Measurements from ENCODE around the gene ADGB.
"Not testable (repeated sequence)": the region's sequence is repeated elsewhere in the genome, so short reads cannot be mapped to it uniquely, and the experiment has no call there.

The ADGB gene

GRCh38 chr6:146795479-146796133, 196.8 kb downstream of the ADGB start:
- no peak overlapping the region for H3K18ac ChIP-seq (ENCODE audit: low read length)

GRCh38 chr6:146803167-146803566, 204.4 kb downstream of the ADGB start:
- not testable (repeated sequence) for H2AFZ ChIP-seq (ENCODE audit: insufficient read depth, low read length, poor library complexity); H4K91ac ChIP-seq (ENCODE audit: low read depth, low read length); H3K18ac ChIP-seq (ENCODE audit: low read length); DNase-seq; H3K36me3 ChIP-seq (ENCODE audit: control insufficient read depth in 1 of 2, insufficient read depth in 2 of 2, low read length in 2 of 2); H4K12ac ChIP-seq (ENCODE audit: low read depth, low read length); H2BK12ac ChIP-seq (ENCODE audit: low read length); H2AK5ac ChIP-seq (ENCODE audit: low read length); H3K79me2 ChIP-seq (ENCODE audit: control insufficient read depth, insufficient read depth, low read length, poor library complexity); H4K8ac ChIP-seq (ENCODE audit: low read depth, low read length); H3K27me3 ChIP-seq (ENCODE audit: insufficient read depth, low read length); H3K23ac ChIP-seq (ENCODE audit: low read length); H3K4ac ChIP-seq (ENCODE audit: low read depth, low read length); H3K9me3 ChIP-seq (ENCODE audit: insufficient read depth, low read depth, low read length); H2BK5ac ChIP-seq (ENCODE audit: low read depth, low read length, poor library complexity); H3K79me1 ChIP-seq (ENCODE audit: low read length); H3K4me1 ChIP-seq (ENCODE audit: control insufficient read depth in 1 of 2, insufficient read depth in 2 of 2, low read length in 2 of 2); H3K4me2 ChIP-seq (ENCODE audit: low read length); H2BK120ac ChIP-seq (ENCODE audit: insufficient read depth, low read length, poor library complexity); H3K4me3 ChIP-seq (ENCODE audit: low read depth, low read length); H3K9ac ChIP-seq (ENCODE audit: low read length); H3K14ac ChIP-seq (ENCODE audit: low read length); H3K27ac ChIP-seq (ENCODE audit: low read depth, low read length)
- no CpG with 5 or more reads among the region's 3 CpGs for WGBS (ENCODE audit: extremely low coverage, insufficient coverage, insufficient read length)

More at GRCh38 chr6:146795479-146796133, 196.8 kb downstream of the ADGB start:
- Histone ChIP-seq H3K4me3 (ENCODE audit: low read depth, low read length) (no peak overlapping the region), H3K14ac (ENCODE audit: low read length) (no peak overlapping the region), H3K4me2 (ENCODE audit: low read length) (no peak overlapping the region), H2BK5ac (ENCODE audit: low read depth, low read length, poor library complexity) (no peak overlapping the region), H2BK12ac (ENCODE audit: low read length) (no peak overlapping the region), H3K79me2 (ENCODE audit: control insufficient read depth, insufficient read depth, low read length, poor library complexity) (no peaks in the 10 kb centered on the region), H3K79me1 (ENCODE audit: low read length) (no peaks in the 10 kb centered on the region), H3K27ac (ENCODE audit: low read depth, low read length) (no peak overlapping the region), H2BK120ac (ENCODE audit: insufficient read depth, low read length, poor library complexity) (no peak overlapping the region), H4K91ac (ENCODE audit: low read depth, low read length) (no peak overlapping the region), H2AFZ (ENCODE audit: insufficient read depth, low read length, poor library complexity) (no peak overlapping the region), H2AK5ac (ENCODE audit: low read length) (no peak overlapping the region), H3K4me1 (ENCODE audit: control insufficient read depth in 1 of 2, insufficient read depth in 2 of 2, low read length in 2 of 2) (no peaks in the 10 kb centered on the region), H4K12ac (ENCODE audit: low read depth, low read length) (no peak overlapping the region), H3K4ac (ENCODE audit: low read depth, low read length) (no peak overlapping the region), H3K9me3 (ENCODE audit: insufficient read depth, low read depth, low read length) (peaks cover 5% of the 10 kb centered on the region), H3K27me3 (ENCODE audit: insufficient read depth, low read length) (no peaks in the 10 kb centered on the region), H3K23ac (ENCODE audit: low read length) (no peak overlapping the region), H4K8ac (ENCODE audit: low read depth, low read length) (no peak overlapping the region), H3K36me3 (ENCODE audit: control insufficient read depth in 1 of 2, insufficient read depth in 2 of 2, low read length in 2 of 2) (peaks cover 0 to 3% of the 10 kb centered on the region in 2 experiments), H3K9ac (ENCODE audit: low read length) (no peak overlapping the region)
- no CpG with 5 or more reads among the region's 1 CpG for WGBS (ENCODE audit: extremely low coverage, insufficient coverage, insufficient read length)
- DNase-seq = peak in 1 of 2 donors; percentile 34

GRCh38 chr6:146803601-146804000, 204.8 kb downstream of the ADGB start:
- Histone ChIP-seq H3K4ac (ENCODE audit: low read depth, low read length) (no peak overlapping the region), H2BK120ac (ENCODE audit: insufficient read depth, low read length, poor library complexity) (no peak overlapping the region), H3K79me1 (ENCODE audit: low read length) (peaks cover 9% of the 10 kb centered on the region), H2BK5ac (ENCODE audit: low read depth, low read length, poor library complexity) (no peak overlapping the region), H3K9me3 (ENCODE audit: insufficient read depth, low read depth, low read length) (no peaks in the 10 kb centered on the region), H3K18ac (ENCODE audit: low read length) (no peak overlapping the region), H3K79me2 (ENCODE audit: control insufficient read depth, insufficient read depth, low read length, poor library complexity) (no peaks in the 10 kb centered on the region), H3K27ac (ENCODE audit: low read depth, low read length) (no peak overlapping the region), H2BK12ac (ENCODE audit: low read length) (peak overlapping the region; percentile 3), H3K4me3 (ENCODE audit: low read depth, low read length) (no peak overlapping the region), H2AK5ac (ENCODE audit: low read length) (no peak overlapping the region), H3K9ac (ENCODE audit: low read length) (no peak overlapping the region), H3K27me3 (ENCODE audit: insufficient read depth, low read length) (no peaks in the 10 kb centered on the region), H3K14ac (ENCODE audit: low read length) (no peak overlapping the region), H3K23ac (ENCODE audit: low read length) (no peak overlapping the region), H2AFZ (ENCODE audit: insufficient read depth, low read length, poor library complexity) (no peak overlapping the region), H3K4me2 (ENCODE audit: low read length) (no peak overlapping the region), H4K8ac (ENCODE audit: low read depth, low read length) (no peak overlapping the region), H3K4me1 (ENCODE audit: control insufficient read depth in 1 of 2, insufficient read depth in 2 of 2, low read length in 2 of 2) (peaks cover under 1 to 1% of the 10 kb centered on the region in 2 experiments), H4K91ac (ENCODE audit: low read depth, low read length) (peak overlapping the region; percentile 66), H3K36me3 (ENCODE audit: control insufficient read depth in 1 of 2, insufficient read depth in 2 of 2, low read length in 2 of 2) (no peaks in the 10 kb centered on the region), H4K12ac (ENCODE audit: low read depth, low read length) (no peak overlapping the region)
- no CpG with 5 or more reads among the region's 22 CpGs for WGBS (ENCODE audit: extremely low coverage, insufficient coverage, insufficient read length)
- peak; percentile 5 to 37 for DNase-seq

- DNase-seq = no peak
- H3K4me3 ChIP-seq (ENCODE audit: low read depth, low read length) = no peak overlapping the region
- H4K12ac ChIP-seq (ENCODE audit: low read depth, low read length) = no peak overlapping the region
Observed at GRCh38 chr6:146805546-146806325, 207.0 kb downstream of the ADGB start.

More at GRCh38 chr6:146805546-146806325, 207.0 kb downstream of the ADGB start:
- no peaks in the 10 kb centered on the region for H3K9me3 ChIP-seq (ENCODE audit: insufficient read depth, low read depth, low read length)
- H3K79me1 ChIP-seq (ENCODE audit: low read length) = peaks cover 14% of the 10 kb centered on the region
- no peak overlapping the region for H3K27ac ChIP-seq (ENCODE audit: low read depth, low read length)
- H3K14ac ChIP-seq (ENCODE audit: low read length) = no peak overlapping the region
- no peak overlapping the region for H3K18ac ChIP-seq (ENCODE audit: low read length)
- no peak overlapping the region for H2BK5ac ChIP-seq (ENCODE audit: low read depth, low read length, poor library complexity)
- H2AK5ac ChIP-seq (ENCODE audit: low read length) = no peak overlapping the region
- H3K4me2 ChIP-seq (ENCODE audit: low read length) = no peak overlapping the region
- WGBS (ENCODE audit: extremely low coverage, insufficient coverage, insufficient read length) = no CpG with 5 or more reads among the region's 2 CpGs
- no peaks in the 10 kb centered on the region for H3K27me3 ChIP-seq (ENCODE audit: insufficient read depth, low read length)
- no peak overlapping the region for H4K8ac ChIP-seq (ENCODE audit: low read depth, low read length)
- no peak overlapping the region for H2BK12ac ChIP-seq (ENCODE audit: low read length)
- H3K79me2 ChIP-seq (ENCODE audit: control insufficient read depth, insufficient read depth, low read length, poor library complexity) = peaks cover 2% of the 10 kb centered on the region
- H3K23ac ChIP-seq (ENCODE audit: low read length) = no peak overlapping the region
- H3K4me1 ChIP-seq (ENCODE audit: control insufficient read depth in 1 of 2, insufficient read depth in 2 of 2, low read length in 2 of 2) = peaks cover 4 to 6% of the 10 kb centered on the region in 2 experiments
- H3K4ac ChIP-seq (ENCODE audit: low read depth, low read length) = no peak overlapping the region
- H3K36me3 ChIP-seq (ENCODE audit: control insufficient read depth in 1 of 2, insufficient read depth in 2 of 2, low read length in 2 of 2) = no peaks in the 10 kb centered on the region
- H2BK120ac ChIP-seq (ENCODE audit: insufficient read depth, low read length, poor library complexity) = no peak overlapping the region
- no peak overlapping the region for H2AFZ ChIP-seq (ENCODE audit: insufficient read depth, low read length, poor library complexity)
- no peak overlapping the region for H4K91ac ChIP-seq (ENCODE audit: low read depth, low read length)
- no peak overlapping the region for H3K9ac ChIP-seq (ENCODE audit: low read length)

Data from trophoblast cell (in vitro differentiated cells and primary cell).